Right renal cortex interstitium (tissue), 3 donors: ENCODE measurements around the gene ASMT. TPM values are rescaled to one million over a fixed set of nuclear protein-coding genes. Genes with fewer than 3 reads are reported as not detected.

Source experiments
- polyA plus RNA-seq, 3 donors: library from polyadenylated mRNA; unstranded; fragments of 120-200 nt; gene quantifications; one replicate each; pipeline ENCODE4 v1.2.1, GENCODE V29; 2013; ENCODE audit not compliant: insufficient read length in 3 of 3

Gene ASMT
- polyA plus RNA-seq, 3 donors = 0.11 TPM; not detected in 2

Other genes starting within 250 kb of the ASMT start
- 100 to 1,000 TPM; 424 to 571 (median 538) TPM for gene SLC25A6, start 222.9 kb upstream of the ASMT start, polyA plus RNA-seq
- 10 to 100 TPM; 33.2 to 42.1 (median 37.6) TPM for gene ASMTL, start 162.2 kb upstream of the ASMT start, polyA plus RNA-seq
- 1 to 10 TPM in 2 of 3 donors, under 1 TPM in 1; 0.96 to 1.5 (median 1.5) TPM for gene P2RY8, start 77.9 kb upstream of the ASMT start, polyA plus RNA-seq
- gene AKAP17A, start 23.5 kb upstream of the ASMT start, polyA plus RNA-seq = 10 to 100 TPM; 36.5 to 43.4 (median 39.9) TPM